K562 (cell line): ENCODE measurements around the gene BSPH1. TPM values are rescaled to one million over a fixed set of nuclear protein-coding genes. Genes with fewer than 3 reads are reported as not detected.
A peak's percentile ranks its signal among the peaks of the same experiment; 100 is the strongest.

Source experiments
- ATAC-seq: fragments of 200-7000 bp; cut with Tn5 transposase; 3 replicates; pipeline ENCODE4 v1.9.1; 2020; ENCODE audit warnings: moderate library complexity
- BruUV-seq: library from RNA; stranded (reverse); fragments of 400-500 nt; replicated peaks from 2 replicates; lab custom pipeline; 2021; lab: Mats Ljungman, UMichigan
- CTCF ChIA-PET: fragments of 300-600 bp; formaldehyde crosslinking; extraction: SDS; loops from one replicate; lab custom pipeline; 2021; ENCODE audit warnings: low intra/inter-chr PET ratio; lab: Yijun Ruan, JAX
- POLR2A ChIA-PET: fragments of 300-600, 350-650 bp; sonication (Branson Sonifier 250); formaldehyde crosslinking; extraction: SDS; loops from one replicate; lab custom pipeline; 2021; ENCODE audit warnings: antibody characterized with exemption, inconsistent platforms; lab: Yijun Ruan, JAX
- DNase-seq, 4 experiments: peaks; one replicate each; pipeline versions ENCODE4 v3.0.0 to v3.0.0-alpha.2; 2011 to 2018; ENCODE audit warnings: low spot score in 3 of 4, mixed read lengths in 3 of 4; ENCODE audit errors: extremely low read depth in 1 of 4
- FAIRE-seq: peaks from 2 replicates; lab custom pipeline; 2011; peaks lifted over from hg19 to GRCh38; lab: Jason Lieb, UNC
- H2AFZ ChIP-seq: 2 replicates; pipeline ENCODE4 v1.6.0; 2011; ENCODE audit warnings: low read depth, low read length, control low read depth, inconsistent platforms
- H3K27ac ChIP-seq: fragments of 200-600 bp; 3 replicates; pipeline ENCODE4 v1.8.0; 2011; ENCODE audit warnings: low read depth, mild to moderate bottlenecking, control low read depth, inconsistent platforms, low read length, moderate library complexity, mixed read lengths; ENCODE audit errors: extremely low read depth
- H3K27me3 ChIP-seq, 2 experiments: fragments of 300-600 bp in 1 of 2; 2 replicates in 1 of 2; 3 replicates in 1 of 2; pipeline versions ENCODE4 v1.6.0 to v1.8.0; 2011; ENCODE audit warnings: inconsistent platforms in 2 of 2, low read length in 2 of 2, mild to moderate bottlenecking in 1 of 2, mixed read lengths in 1 of 2, moderate library complexity in 1 of 2; ENCODE audit not compliant: control insufficient read depth in 2 of 2, insufficient read depth in 2 of 2
- H3K36me3 ChIP-seq: fragments of 300-600 bp; 3 replicates; pipeline ENCODE4 v1.8.0; 2011; ENCODE audit warnings: mild to moderate bottlenecking, low read length, inconsistent platforms; ENCODE audit not compliant: control insufficient read depth, insufficient read depth
- H3K4me1 ChIP-seq, 2 experiments: fragments of 200-600 bp in 1 of 2; replicated peaks in 1 of 2; 2 replicates in 1 of 2; 3 replicates in 1 of 2; pipeline versions ENCODE4 v1.5.1 to v1.8.0; 2011; ENCODE audit warnings: inconsistent platforms in 2 of 2, low read length in 2 of 2, mild to moderate bottlenecking in 1 of 2, mixed read lengths in 1 of 2, moderate library complexity in 1 of 2; ENCODE audit not compliant: control insufficient read depth in 2 of 2, insufficient read depth in 2 of 2
- H3K4me2 ChIP-seq: 2 replicates; pipeline ENCODE4 v1.6.1; 2011; ENCODE audit warnings: low read length, control low read depth, inconsistent platforms, mixed read lengths; ENCODE audit not compliant: insufficient read depth
- H3K4me3 ChIP-seq: fragments of 200-600 bp; sonication (generic), shearing (Covaris generic); 2 replicates; pipeline ENCODE4 v1.5.1; 2016; ENCODE audit warnings: control low read depth, inconsistent platforms
- H3K79me2 ChIP-seq: fragments of 200-600 bp; 3 replicates; pipeline ENCODE4 v1.8.0; 2011; ENCODE audit warnings: low read length, inconsistent platforms; ENCODE audit not compliant: control insufficient read depth, insufficient read depth
- H3K9ac ChIP-seq, 2 experiments: 2 replicates each; pipeline versions ENCODE4 v1.6.0 to v1.6.1; 2011; ENCODE audit warnings: low read depth in 2 of 2, low read length in 2 of 2, control low read depth in 1 of 2, inconsistent platforms in 1 of 2, mild to moderate bottlenecking in 1 of 2, mixed read lengths in 1 of 2; ENCODE audit not compliant: insufficient read depth in 1 of 2
- H3K9me1 ChIP-seq: one replicate; pipeline ENCODE4 v1.6.0; 2011; ENCODE audit warnings: inconsistent platforms, mild to moderate bottlenecking, low read length, moderate library complexity; ENCODE audit not compliant: control insufficient read depth, insufficient read depth
- H3K9me3 ChIP-seq: replicated peaks from 2 replicates; pipeline ENCODE4 v1.5.1; 2011; ENCODE audit warnings: low read depth, low read length, inconsistent platforms; ENCODE audit not compliant: control insufficient read depth, insufficient read depth
- H4K20me1 ChIP-seq: replicated peaks from 2 replicates; pipeline ENCODE4 v1.6.1; 2011; ENCODE audit warnings: low read length, inconsistent platforms, mixed read lengths; ENCODE audit not compliant: control insufficient read depth, insufficient read depth
- ADNP ChIP-seq: fragments of 200-800 bp; sonication (Bioruptor generic); IDR thresholded peaks from 2 replicates; pipeline ENCODE4 v1.6.1; 2016; ENCODE audit warnings: missing genetic modification characterization, missing compliant biosample characterization
- CSDE1 ChIP-seq, 2 experiments: fragments of 450-650 bp; IDR thresholded peaks; 2 replicates each; pipeline ENCODE4 v1.6.1; 2016; ENCODE audit warnings: mild to moderate bottlenecking in 1 of 2
- E2F6 ChIP-seq, 2 experiments: IDR thresholded peaks; 2 replicates each; pipeline ENCODE4 v1.6.1; 2011; ENCODE audit warnings: borderline replicate concordance in 1 of 2, control low read depth in 1 of 2, low read depth in 1 of 2, low read length in 1 of 2, mild to moderate bottlenecking in 1 of 2, mixed read lengths in 1 of 2, moderate library complexity in 1 of 2; ENCODE audit not compliant: insufficient read depth in 1 of 2, insufficient read length in 1 of 2, poor library complexity in 1 of 2, severe bottlenecking in 1 of 2; ENCODE audit errors: extremely low read depth in 1 of 2
- JUND ChIP-seq, 2 experiments: IDR thresholded peaks; 2 replicates in 1 of 2; 3 replicates in 1 of 2; pipeline ENCODE4 v1.6.1; 2011; ENCODE audit warnings: borderline replicate concordance in 2 of 2, low read depth in 2 of 2, low read length in 2 of 2, improper control_type of control experiment in 1 of 2, missing biosample characterization in 1 of 2, missing genetic modification characterization in 1 of 2, missing genetic modification reagents in 1 of 2
- POU5F1 ChIP-seq: fragments of 150-350 bp; IDR thresholded peaks from 2 replicates; pipeline ENCODE4 v1.6.1; 2014; ENCODE audit warnings: borderline replicate concordance, low read length, low read depth, mild to moderate bottlenecking; ENCODE audit not compliant: partially characterized antibody
- SIN3A ChIP-seq, 2 experiments: fragments of 150-350 bp in 1 of 2; IDR thresholded peaks; 2 replicates each; pipeline ENCODE4 v1.6.1; 2011 to 2016; ENCODE audit warnings: borderline replicate concordance in 2 of 2, low read depth in 2 of 2, low read length in 2 of 2, mild to moderate bottlenecking in 2 of 2, moderate library complexity in 2 of 2; ENCODE audit not compliant: control insufficient read depth in 1 of 2
- ZNF766 ChIP-seq: fragments of 200-800 bp; sonication (Bioruptor generic); conservative IDR thresholded peaks from 2 replicates; pipeline ENCODE4 v1.6.1; 2016; ENCODE audit warnings: missing genetic modification characterization, missing compliant biosample characterization
- whole genome bisulfite sequencing: fragments of 100-300 bp; shearing (Covaris generic); methylation state at CpG from one replicate; pipeline ENCODE4 v1.1.6; 2016; ENCODE audit warnings: low coverage, mixed read lengths; ENCODE audit not compliant: insufficient coverage; ENCODE audit errors: missing lambda C conversion rate; 5-methylcytosine and 5-hydroxymethylcytosine counted together
- in situ Hi-C: fragments of 300-500 bp; cut with MboI; formaldehyde crosslinking; loops from 4 replicates; pipeline ENCODE4 v1.15.0; 2018; ENCODE audit warnings: inconsistent platforms, mixed read lengths
- intact Hi-C: fragments of 100-400 bp; cut with micrococcal nuclease; formaldehyde crosslinking; loops from 2 replicates; pipeline ENCODE4 v1.14.2; 2022
- polyA plus RNA-seq, 8 experiments: library from polyadenylated mRNA; depleted of rRNA in 4 of 8; stranded (reverse) in 5 of 8; unstranded in 3 of 8; fragments of >200 nt; fragmentation: Nextera tagmentation in 2 of 8; fragmentation: Illumina TruSeq in 1 of 8; extraction: Ambion mirVana in 2 of 8; extraction: Trizol in 1 of 8; gene quantifications; 2 replicates each; pipeline versions ENCODE4 v1.2.1 to v1.2.3, GENCODE V29; 2011 to 2014; ENCODE audit warnings: inconsistent platforms in 1 of 8, missing spikeins in 1 of 8
- total RNA-seq, 7 experiments: library from RNA; depleted of rRNA in 6 of 7; stranded (reverse); fragments of >200 nt in 6 of 7; fragmentation: Illumina TruSeq in 2 of 7; extraction: Trizol in 2 of 7; gene quantifications; 2 replicates each; pipeline versions ENCODE4 v1.2.1 to v1.2.3, GENCODE V29; 2011 to 2021; ENCODE audit warnings: low replicate concordance in 1 of 7
- TF ChIP-seq, protein P1 (sequence below): fragments of 450-650 bp; IDR thresholded peaks from 2 replicates; pipeline ENCODE4 v1.6.1; 2016; ENCODE audit warnings: mild to moderate bottlenecking, moderate library complexity

The BSPH1 gene
- total and polyA plus RNA-seq, 9 of the 15 experiments (the other 6 are each of a cell fraction or from before 2014, with no cell fraction given): not detected

DNA sequence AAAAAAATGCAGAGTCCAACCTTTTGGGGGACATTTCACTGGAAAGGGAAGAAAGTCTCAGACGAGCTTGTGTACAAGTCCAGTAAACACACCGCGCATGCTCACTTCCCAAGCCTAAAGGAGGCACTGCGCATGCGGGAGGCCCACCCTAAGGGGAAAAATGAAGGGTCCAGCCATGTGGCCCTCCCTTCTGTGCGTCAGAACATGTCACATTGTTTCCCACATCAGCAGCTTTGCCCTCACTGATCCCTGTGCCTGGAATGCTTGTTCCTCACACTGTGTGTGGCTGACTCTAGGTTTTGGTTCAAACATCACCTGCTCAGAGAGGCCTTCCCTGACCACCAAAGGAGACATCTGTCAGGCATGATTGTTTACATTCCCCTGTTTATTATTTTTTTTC, 6.8 kb upstream of the BSPH1 start:
- peaks cover 0 to 4% of the 10 kb centered on the region in 2 experiments; a peak in 2 of 5 replicates for H3K4me1 ChIP-seq
- intact Hi-C loops: no loop called here
- in situ Hi-C loops: no loop called here
- H3K27me3 ChIP-seq: peaks cover 0 to 5% of the 10 kb centered on the region in 2 experiments; a peak in 1 of 5 replicates
- no peaks in the 10 kb centered on the region for H3K9me1 ChIP-seq
- FAIRE-seq (no peak), DNase-seq (peak; percentile 29 to 46 (median 37)), ATAC-seq (peak; percentile 72)
- H2AFZ ChIP-seq: peak overlapping the region; percentile 88
- H3K9me3 ChIP-seq: no peaks in the 10 kb centered on the region
- ChIA-PET POLR2A (interaction anchor here (1.0 kb wide), 1 partner anchor 11 kb away, joined by 5 read pairs; no protein-coding TSS in a partner anchor), CTCF (no interaction called here)
- H3K9ac ChIP-seq: no peak overlapping the region; a peak in 1 of 4 replicates
- H4K20me1 ChIP-seq: no peaks in the 10 kb centered on the region
- BruUV-seq: no TSS peak
- no peaks in the 10 kb centered on the region for H3K36me3 ChIP-seq
- H3K27ac ChIP-seq: no peak overlapping the region; the same call in 2 of the 3 replicates
- H3K4me2 ChIP-seq: peak overlapping the region; percentile 52
- no peaks in the 10 kb centered on the region for H3K79me2 ChIP-seq
- peak overlapping the region; percentile 25 for H3K4me3 ChIP-seq
- WGBS: 24% methylated on average over 6 of the region's 6 CpGs
- TF ChIP-seq POU5F1: no peak
- TF ChIP-seq CSDE1 (IDR thresholded peaks at IDR 0.05): no peak
- TF ChIP-seq, protein P1, sequence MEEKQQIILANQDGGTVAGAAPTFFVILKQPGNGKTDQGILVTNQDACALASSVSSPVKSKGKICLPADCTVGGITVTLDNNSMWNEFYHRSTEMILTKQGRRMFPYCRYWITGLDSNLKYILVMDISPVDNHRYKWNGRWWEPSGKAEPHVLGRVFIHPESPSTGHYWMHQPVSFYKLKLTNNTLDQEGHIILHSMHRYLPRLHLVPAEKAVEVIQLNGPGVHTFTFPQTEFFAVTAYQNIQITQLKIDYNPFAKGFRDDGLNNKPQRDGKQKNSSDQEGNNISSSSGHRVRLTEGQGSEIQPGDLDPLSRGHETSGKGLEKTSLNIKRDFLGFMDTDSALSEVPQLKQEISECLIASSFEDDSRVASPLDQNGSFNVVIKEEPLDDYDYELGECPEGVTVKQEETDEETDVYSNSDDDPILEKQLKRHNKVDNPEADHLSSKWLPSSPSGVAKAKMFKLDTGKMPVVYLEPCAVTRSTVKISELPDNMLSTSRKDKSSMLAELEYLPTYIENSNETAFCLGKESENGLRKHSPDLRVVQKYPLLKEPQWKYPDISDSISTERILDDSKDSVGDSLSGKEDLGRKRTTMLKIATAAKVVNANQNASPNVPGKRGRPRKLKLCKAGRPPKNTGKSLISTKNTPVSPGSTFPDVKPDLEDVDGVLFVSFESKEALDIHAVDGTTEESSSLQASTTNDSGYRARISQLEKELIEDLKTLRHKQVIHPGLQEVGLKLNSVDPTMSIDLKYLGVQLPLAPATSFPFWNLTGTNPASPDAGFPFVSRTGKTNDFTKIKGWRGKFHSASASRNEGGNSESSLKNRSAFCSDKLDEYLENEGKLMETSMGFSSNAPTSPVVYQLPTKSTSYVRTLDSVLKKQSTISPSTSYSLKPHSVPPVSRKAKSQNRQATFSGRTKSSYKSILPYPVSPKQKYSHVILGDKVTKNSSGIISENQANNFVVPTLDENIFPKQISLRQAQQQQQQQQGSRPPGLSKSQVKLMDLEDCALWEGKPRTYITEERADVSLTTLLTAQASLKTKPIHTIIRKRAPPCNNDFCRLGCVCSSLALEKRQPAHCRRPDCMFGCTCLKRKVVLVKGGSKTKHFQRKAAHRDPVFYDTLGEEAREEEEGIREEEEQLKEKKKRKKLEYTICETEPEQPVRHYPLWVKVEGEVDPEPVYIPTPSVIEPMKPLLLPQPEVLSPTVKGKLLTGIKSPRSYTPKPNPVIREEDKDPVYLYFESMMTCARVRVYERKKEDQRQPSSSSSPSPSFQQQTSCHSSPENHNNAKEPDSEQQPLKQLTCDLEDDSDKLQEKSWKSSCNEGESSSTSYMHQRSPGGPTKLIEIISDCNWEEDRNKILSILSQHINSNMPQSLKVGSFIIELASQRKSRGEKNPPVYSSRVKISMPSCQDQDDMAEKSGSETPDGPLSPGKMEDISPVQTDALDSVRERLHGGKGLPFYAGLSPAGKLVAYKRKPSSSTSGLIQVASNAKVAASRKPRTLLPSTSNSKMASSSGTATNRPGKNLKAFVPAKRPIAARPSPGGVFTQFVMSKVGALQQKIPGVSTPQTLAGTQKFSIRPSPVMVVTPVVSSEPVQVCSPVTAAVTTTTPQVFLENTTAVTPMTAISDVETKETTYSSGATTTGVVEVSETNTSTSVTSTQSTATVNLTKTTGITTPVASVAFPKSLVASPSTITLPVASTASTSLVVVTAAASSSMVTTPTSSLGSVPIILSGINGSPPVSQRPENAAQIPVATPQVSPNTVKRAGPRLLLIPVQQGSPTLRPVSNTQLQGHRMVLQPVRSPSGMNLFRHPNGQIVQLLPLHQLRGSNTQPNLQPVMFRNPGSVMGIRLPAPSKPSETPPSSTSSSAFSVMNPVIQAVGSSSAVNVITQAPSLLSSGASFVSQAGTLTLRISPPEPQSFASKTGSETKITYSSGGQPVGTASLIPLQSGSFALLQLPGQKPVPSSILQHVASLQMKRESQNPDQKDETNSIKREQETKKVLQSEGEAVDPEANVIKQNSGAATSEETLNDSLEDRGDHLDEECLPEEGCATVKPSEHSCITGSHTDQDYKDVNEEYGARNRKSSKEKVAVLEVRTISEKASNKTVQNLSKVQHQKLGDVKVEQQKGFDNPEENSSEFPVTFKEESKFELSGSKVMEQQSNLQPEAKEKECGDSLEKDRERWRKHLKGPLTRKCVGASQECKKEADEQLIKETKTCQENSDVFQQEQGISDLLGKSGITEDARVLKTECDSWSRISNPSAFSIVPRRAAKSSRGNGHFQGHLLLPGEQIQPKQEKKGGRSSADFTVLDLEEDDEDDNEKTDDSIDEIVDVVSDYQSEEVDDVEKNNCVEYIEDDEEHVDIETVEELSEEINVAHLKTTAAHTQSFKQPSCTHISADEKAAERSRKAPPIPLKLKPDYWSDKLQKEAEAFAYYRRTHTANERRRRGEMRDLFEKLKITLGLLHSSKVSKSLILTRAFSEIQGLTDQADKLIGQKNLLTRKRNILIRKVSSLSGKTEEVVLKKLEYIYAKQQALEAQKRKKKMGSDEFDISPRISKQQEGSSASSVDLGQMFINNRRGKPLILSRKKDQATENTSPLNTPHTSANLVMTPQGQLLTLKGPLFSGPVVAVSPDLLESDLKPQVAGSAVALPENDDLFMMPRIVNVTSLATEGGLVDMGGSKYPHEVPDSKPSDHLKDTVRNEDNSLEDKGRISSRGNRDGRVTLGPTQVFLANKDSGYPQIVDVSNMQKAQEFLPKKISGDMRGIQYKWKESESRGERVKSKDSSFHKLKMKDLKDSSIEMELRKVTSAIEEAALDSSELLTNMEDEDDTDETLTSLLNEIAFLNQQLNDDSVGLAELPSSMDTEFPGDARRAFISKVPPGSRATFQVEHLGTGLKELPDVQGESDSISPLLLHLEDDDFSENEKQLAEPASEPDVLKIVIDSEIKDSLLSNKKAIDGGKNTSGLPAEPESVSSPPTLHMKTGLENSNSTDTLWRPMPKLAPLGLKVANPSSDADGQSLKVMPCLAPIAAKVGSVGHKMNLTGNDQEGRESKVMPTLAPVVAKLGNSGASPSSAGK: peak; percentile 54; the same call in 1 of the 2 replicates
- TF ChIP-seq E2F6 (IDR thresholded peaks at IDR 0.05; ENCODE audit: borderline replicate concordance in 1 of 2, extremely low read depth in 1 of 2, insufficient read depth in 1 of 2, insufficient read length in 1 of 2, low read depth in 1 of 2, low read length in 1 of 2, poor library complexity in 1 of 2, severe bottlenecking in 1 of 2): no peak
- TF ChIP-seq JUND (IDR thresholded peaks at IDR 0.05; ENCODE audit: borderline replicate concordance, low read depth, low read length): no peak
- TF ChIP-seq JUND (tag; IDR thresholded peaks at IDR 0.05; ENCODE audit: borderline replicate concordance, low read depth, low read length): no peak
- no peak for TF ChIP-seq ADNP (tag)
- no peak for TF ChIP-seq SIN3A (IDR thresholded peaks at IDR 0.05; ENCODE audit: borderline replicate concordance in 2 of 2, control insufficient read depth in 1 of 2, low read depth in 2 of 2, low read length in 2 of 2)
- TF ChIP-seq ZNF766: no peak
